ENCODE measurements around the gene SMC5. TPM values are rescaled to one million over a fixed set of nuclear protein-coding genes. Genes with fewer than 3 reads are reported as not detected.
A peak's percentile ranks its signal among the peaks of the same experiment; 100 is the strongest.

The SMC5 gene
- total and polyA plus RNA-seq, 4 donors = 9.8 to 90.5 (median 19.1) TPM

- ATAC-seq (ENCODE audit: insufficient read depth, low FRiP score) (no peak), DNase-seq (no peak)
- Histone ChIP-seq H3K27ac (ENCODE audit: low read depth in 1 of 2, low read length in 1 of 2) (no peak overlapping the region), H3K36me3 (ENCODE audit: control insufficient read depth in 4 of 4, insufficient read depth in 4 of 4, low read length in 4 of 4) (no peaks in the 10 kb centered on the region), H3K4me3 (no peak overlapping the region), H3K4me1 (ENCODE audit: control insufficient read depth in 5 of 5, insufficient read depth in 5 of 5, low read length in 5 of 5) (peaks cover 0 to 1% (median 0%) of the 10 kb centered on the region in 5 donors), H3K27me3 (ENCODE audit: control insufficient read depth in 3 of 3, insufficient read depth in 3 of 3, low read length in 2 of 3) (no peaks in the 10 kb centered on the region), H3K9ac (ENCODE audit: insufficient read depth in 1 of 2, low read length in 2 of 2) (no peak overlapping the region), H3K9me3 (ENCODE audit: control insufficient read depth in 4 of 4, insufficient read depth in 3 of 4, low read length in 3 of 4) (no peaks in the 10 kb centered on the region)
- WGBS, 2 donors = 94 to 100% methylated on average over 1 of the region's 1 CpG
- no peak for TF ChIP-seq CTCF (IDR thresholded peaks at IDR 0.05; ENCODE audit: control extremely low read depth, extremely low read depth)
These were observed 8.6 kb upstream of the SMC5 start for GRCh38 chr9:70250221-70250620.

GRCh38 chr9:70255486-70255885 lies 3.3 kb upstream of the SMC5 start:
- TF ChIP-seq CTCF (IDR thresholded peaks at IDR 0.05; ENCODE audit: control extremely low read depth, extremely low read depth) = no peak

GRCh38 chr9:70256123-70256551 lies 2.6 kb upstream of the SMC5 start:
- 60 to 80% methylated on average over 7 of the region's 7 CpGs for WGBS, 2 donors

More at GRCh38 chr9:70255486-70255885, 3.3 kb upstream of the SMC5 start:
- Histone ChIP-seq H3K4me1 (ENCODE audit: control insufficient read depth in 5 of 5, insufficient read depth in 5 of 5, low read length in 5 of 5) (peaks cover 5 to 35% (median 10%) of the 10 kb centered on the region in 5 donors), H3K27me3 (ENCODE audit: control insufficient read depth in 3 of 3, insufficient read depth in 3 of 3, low read length in 2 of 3) (no peaks in the 10 kb centered on the region), H3K27ac (ENCODE audit: low read depth in 1 of 2, low read length in 1 of 2) (peak overlapping the region in 1 of 2 donors; percentile 77), H3K4me3 (no peak overlapping the region), H3K9me3 (ENCODE audit: control insufficient read depth in 4 of 4, insufficient read depth in 3 of 4, low read length in 3 of 4) (no peaks in the 10 kb centered on the region), H3K36me3 (ENCODE audit: control insufficient read depth in 4 of 4, insufficient read depth in 4 of 4, low read length in 4 of 4) (no peaks in the 10 kb centered on the region), H3K9ac (ENCODE audit: insufficient read depth in 1 of 2, low read length in 2 of 2) (peak overlapping the region; percentile 52 to 83)
- ATAC-seq (ENCODE audit: insufficient read depth, low FRiP score) = no peak
- peak in 2 of 3 donors; percentile 24 to 42 for DNase-seq

More at GRCh38 chr9:70256123-70256551, 2.6 kb upstream of the SMC5 start:
- ATAC-seq (ENCODE audit: insufficient read depth, low FRiP score) (no peak), DNase-seq (peak; percentile 28 to 76 (median 72))
- peak overlapping the region in 1 of 2 donors; percentile 77 for H3K27ac ChIP-seq (ENCODE audit: low read depth in 1 of 2, low read length in 1 of 2)
- no peaks in the 10 kb centered on the region for H3K9me3 ChIP-seq (ENCODE audit: control insufficient read depth in 4 of 4, insufficient read depth in 3 of 4, low read length in 3 of 4)
- no peak for TF ChIP-seq CTCF (IDR thresholded peaks at IDR 0.05; ENCODE audit: control extremely low read depth, extremely low read depth)
- H3K27me3 ChIP-seq (ENCODE audit: control insufficient read depth in 3 of 3, insufficient read depth in 3 of 3, low read length in 2 of 3) = no peaks in the 10 kb centered on the region
- H3K9ac ChIP-seq (ENCODE audit: insufficient read depth in 1 of 2, low read length in 2 of 2) = peak overlapping the region; percentile 52 to 83
- H3K4me3 ChIP-seq = no peak overlapping the region
- H3K36me3 ChIP-seq (ENCODE audit: control insufficient read depth in 4 of 4, insufficient read depth in 4 of 4, low read length in 4 of 4) = peaks cover 0 to 4% (median under 1%) of the 10 kb centered on the region in 4 donors
- H3K4me1 ChIP-seq (ENCODE audit: control insufficient read depth in 5 of 5, insufficient read depth in 5 of 5, low read length in 5 of 5) = peaks cover 5 to 41% (median 13%) of the 10 kb centered on the region in 5 donors
